AG08396 (cell line): ENCODE measurements around the gene LCE2A.

Experiments
- DNase-seq: peaks from one replicate; pipeline ENCODE4 v3.0.0; 2012; ENCODE audit warnings: low spot score, mixed read lengths

LCE2A gene

GRCh38 chr1:152743371-152744145 is 45.4 kb downstream of the LCE2A start:
- no peak for DNase-seq

GRCh38 chr1:152745289-152745704 is 47.2 kb downstream of the LCE2A start:
- DNase-seq: peak; percentile 22

- no peak for DNase-seq
Observed at GRCh38 chr1:152745765-152746444, 47.8 kb downstream of the LCE2A start.

- no peak for DNase-seq
Observed at GRCh38 chr1:152747831-152748230, 49.7 kb downstream of the LCE2A start.
